Measurements from ENCODE around the gene ATG9A.

DNA sequence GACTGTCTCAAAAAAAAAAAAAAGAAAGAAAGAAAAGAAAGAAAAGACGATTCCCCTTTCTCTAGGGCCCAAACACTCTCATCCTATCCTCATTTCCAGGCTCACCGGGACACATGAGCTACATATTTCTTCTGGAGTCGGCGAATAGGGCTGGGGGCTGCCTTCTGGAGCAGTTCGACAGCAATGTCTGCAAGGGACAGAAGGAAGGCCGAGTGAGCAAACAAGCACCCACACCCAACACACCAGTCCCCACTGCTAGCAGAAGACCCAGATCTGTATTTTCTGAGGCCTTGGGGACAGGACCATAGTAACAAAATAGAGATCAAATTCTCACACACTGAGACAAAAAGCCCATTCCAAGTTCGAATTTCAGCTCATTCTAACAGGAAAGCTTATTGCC is 54.0 kb downstream of the ATG9A start:
- no peak for TF ChIP-seq POLR2A (IDR thresholded peaks at IDR 0.05)
- TF ChIP-seq, protein P1, sequence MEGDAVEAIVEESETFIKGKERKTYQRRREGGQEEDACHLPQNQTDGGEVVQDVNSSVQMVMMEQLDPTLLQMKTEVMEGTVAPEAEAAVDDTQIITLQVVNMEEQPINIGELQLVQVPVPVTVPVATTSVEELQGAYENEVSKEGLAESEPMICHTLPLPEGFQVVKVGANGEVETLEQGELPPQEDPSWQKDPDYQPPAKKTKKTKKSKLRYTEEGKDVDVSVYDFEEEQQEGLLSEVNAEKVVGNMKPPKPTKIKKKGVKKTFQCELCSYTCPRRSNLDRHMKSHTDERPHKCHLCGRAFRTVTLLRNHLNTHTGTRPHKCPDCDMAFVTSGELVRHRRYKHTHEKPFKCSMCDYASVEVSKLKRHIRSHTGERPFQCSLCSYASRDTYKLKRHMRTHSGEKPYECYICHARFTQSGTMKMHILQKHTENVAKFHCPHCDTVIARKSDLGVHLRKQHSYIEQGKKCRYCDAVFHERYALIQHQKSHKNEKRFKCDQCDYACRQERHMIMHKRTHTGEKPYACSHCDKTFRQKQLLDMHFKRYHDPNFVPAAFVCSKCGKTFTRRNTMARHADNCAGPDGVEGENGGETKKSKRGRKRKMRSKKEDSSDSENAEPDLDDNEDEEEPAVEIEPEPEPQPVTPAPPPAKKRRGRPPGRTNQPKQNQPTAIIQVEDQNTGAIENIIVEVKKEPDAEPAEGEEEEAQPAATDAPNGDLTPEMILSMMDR (IDR thresholded peaks at IDR 0.05), result no peak
